ENCODE results near the gene THOC7.
A peak's percentile ranks its signal among the peaks of the same experiment; 100 is the strongest.

THOC7 gene

DNA sequence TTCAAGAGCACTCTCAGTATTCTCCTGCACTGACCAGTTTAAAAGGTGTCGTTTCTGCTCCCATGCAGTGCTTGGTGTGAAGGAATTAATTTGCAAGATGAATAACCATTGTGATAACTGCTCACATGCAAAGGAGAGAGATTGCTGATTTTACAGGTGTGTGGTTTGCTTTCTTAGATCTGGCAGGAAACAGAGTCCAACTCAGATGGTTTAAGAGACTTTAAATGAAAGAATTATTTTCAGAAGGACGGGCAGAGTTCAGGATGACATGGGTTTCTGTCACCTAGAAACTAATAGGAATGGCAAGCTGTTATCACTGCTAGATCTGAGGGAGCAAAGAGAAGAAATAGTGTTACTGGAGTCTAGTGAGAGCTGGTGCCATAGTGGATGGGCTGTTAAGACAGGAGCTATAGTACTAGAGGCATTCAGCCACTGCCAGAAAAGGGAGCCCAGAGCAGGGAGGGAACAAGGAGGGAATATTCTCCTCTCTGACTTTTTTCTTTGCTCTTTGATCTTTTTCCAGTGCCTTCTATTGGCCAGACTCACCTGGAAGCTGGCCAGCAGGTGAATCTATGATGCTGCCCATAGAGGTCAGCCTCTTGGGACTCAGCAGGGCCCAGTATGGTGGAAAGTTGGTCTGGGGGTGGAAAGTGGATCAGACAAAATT lies 14.9 kb upstream of the THOC7 start:
- no peak for DNase-seq (ENCODE audit: low read depth)

DNA sequence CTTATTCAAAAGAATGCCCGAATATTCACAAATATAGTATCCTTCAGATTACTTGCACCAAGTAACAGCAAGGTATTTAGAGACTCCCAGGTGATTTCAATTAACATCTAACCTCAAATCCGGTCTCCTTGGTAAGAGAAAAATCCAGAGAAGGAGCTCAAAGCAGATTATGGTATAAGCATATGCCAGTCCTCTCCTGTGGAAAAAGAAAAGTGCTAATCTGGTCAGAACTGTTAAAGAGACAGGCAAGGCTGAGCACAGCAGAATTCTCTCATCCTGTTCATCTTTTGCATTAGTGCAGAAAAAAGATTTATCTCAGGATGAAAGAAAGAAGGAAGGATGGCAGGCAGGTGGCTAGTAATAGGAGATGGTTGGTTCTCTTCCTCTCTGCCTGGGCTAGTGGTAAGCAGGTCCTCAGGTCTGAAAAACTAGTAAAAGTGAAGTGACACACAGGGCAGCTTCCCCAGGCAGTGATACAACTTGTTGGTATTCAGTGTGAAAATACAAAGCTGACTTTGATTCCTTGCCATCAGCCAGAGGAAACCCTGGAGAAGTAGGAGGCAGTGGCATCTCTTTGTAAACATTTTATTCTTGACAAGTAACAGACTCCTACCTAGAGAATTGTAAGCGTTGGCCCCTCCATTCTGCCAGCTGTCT lies 14.3 kb upstream of the THOC7 start:
- DNase-seq (ENCODE audit: low read depth): no peak

DNA sequence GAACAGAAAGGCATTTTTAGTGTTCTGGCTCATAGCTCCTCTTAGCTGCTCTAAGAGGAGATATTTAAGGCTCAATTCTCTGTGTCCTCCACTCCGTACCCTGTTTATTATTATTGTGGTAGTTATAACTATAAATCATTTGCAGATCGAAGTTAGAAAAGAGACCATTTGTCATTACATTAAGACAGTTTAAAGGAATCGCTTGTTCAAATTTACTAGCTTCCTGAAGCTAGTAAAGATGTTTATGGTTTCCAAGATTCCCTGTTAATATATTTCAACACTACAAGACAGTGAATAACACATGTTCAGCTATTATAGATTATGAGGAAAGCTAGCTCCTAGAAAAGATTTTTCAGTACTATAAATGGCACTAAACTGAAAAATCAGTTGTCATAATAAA lies 12.7 kb upstream of the THOC7 start:
- no peak for DNase-seq (ENCODE audit: low read depth)

DNA sequence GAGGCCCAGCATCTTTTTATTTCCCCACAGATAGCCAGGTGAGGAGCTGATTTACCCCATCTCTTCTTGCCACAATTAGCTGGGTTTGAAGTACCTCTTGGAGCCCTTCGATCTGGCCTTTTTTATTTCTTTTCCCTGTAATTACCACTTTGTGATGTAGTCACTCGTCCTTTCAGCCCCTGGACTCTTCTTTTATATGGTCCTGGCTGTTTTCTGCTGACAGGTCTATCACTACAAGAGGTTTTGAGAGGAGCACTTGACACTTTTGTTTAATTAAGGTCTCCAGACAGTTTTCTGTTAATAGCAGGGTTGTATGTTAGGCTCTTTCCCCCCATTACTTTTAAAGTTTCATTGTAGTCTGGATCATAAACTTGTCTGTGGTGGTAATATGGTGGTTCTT lies 11.9 kb upstream of the THOC7 start:
- no peak for DNase-seq (ENCODE audit: low read depth)

DNA sequence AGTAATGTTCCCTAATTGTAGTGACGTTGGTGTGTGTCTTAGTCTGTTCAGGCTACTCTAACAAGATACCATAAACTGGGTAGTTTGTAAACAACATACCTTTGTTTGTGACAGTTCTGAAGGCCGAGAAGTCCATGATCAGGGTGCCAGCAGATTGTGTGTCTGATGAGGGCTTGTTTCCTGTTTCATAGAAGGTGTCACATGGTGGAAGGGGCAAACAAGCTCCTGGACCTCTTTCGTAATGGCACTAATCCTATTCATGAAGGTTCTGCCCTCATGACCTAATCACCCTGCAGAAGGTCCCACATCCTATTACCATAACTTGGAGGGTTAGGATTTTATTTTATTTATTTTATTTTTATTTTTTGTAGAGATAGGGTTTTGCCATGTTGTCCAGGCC lies 11.2 kb upstream of the THOC7 start:
- no peak for DNase-seq (ENCODE audit: low read depth)

DNA sequence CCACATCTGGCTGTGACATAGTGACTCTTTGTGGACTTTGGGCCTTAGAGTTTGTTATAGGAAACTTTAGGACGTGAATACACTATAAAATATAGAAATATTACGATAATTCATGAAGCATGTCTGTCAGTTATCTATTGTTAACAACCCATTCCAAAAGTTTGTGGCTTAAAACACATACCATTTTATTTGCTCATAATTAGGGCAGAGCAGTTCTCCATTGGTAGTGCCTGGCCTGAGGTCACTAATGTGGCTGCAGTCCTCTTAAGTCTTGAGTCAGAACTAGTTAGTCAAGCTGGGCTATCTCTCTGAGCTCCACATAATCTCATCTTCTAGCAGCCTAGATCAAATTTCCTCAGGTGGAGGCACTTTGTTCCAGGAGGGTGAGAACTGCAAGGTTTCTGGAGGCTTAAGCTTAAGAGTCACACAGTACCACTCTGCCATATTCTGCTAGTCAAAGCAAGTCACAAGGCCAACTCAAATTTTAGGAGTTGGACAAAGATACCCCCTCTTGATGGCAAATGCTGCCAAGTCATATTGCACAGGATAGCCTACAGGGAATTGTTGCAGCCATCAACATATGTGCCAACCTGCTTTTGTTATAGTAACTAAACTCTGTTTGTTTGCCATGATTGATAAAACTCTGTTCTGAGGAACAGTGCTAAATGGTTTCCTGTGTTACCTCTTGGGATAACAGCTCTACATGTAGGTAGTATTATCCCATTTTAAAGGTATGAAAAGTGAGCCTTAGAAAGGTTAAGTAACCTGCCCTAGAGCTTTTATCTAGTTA lies 8.7 kb upstream of the THOC7 start:
- no peak for DNase-seq (ENCODE audit: low read depth)

DNA sequence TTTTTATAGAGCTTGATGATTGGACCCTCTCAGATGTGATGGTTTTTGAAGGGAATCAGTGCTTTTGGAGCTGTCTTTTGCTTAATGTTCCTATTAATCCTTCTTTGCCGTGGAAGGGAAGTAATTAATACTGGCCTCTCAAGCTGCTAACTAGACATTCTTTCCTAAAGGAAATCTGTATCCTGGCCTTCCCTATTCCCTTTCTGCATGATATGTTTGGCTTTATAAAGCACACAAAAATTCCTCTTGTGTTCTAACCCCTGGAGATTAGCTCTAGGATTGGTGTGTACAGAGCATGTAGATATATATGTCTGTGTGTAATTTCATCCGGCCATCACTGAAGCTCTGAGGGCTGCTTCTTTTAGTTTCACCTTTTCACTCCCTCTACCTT lies 7.0 kb upstream of the THOC7 start:
- DNase-seq (ENCODE audit: low read depth): no peak

DNA sequence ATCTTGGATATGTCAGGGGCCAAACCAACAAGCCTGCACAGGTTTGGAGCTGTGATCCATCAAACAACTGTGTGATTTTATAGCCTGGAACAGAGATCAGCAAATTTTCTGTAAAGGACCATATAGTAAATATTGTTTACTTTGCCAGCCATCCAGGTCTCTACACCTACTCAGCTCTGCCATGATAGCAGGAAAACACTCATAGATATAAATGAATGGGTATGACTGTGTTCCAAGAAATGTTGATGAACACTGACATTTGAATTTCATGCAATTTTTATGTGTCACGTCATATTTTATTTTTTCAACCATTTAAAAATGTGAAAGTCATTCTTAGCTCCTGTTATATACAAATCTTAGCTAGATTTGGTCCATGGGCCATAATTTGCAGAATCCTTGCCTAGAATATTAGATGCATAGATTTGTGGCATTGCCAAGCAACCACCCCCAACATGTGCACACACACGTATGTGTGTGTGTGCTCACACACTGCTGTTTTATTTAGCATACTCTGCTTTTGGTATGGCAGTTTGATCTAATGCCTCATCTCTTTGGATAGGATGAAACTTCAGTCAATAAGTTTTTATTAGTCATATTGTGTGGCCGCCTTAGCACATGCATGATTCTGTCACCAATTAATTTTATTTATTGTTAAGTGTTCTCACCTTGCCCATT lies 6.5 kb upstream of the THOC7 start:
- no peak for DNase-seq (ENCODE audit: low read depth)

DNA sequence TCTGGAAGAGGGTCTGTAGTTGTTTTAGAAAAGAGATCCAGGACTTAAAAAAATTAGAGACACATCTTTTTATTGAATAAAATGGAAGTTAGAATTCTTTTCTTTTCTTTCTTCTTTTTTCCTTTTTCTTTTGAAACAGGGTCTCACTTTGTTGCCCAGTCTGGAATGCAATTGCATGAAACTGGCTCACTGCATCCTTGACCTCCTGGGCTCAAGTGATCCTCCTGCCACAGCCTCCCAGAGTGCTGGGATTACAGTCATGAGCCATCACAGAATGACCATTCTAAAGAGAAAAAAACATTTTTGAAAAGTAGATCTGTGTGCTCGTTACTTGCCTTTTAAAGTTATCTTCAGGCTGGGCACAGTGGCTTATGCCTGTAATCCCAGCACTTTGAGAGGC lies 3.6 kb upstream of the THOC7 start:
- DNase-seq (ENCODE audit: low read depth): no peak

DNA sequence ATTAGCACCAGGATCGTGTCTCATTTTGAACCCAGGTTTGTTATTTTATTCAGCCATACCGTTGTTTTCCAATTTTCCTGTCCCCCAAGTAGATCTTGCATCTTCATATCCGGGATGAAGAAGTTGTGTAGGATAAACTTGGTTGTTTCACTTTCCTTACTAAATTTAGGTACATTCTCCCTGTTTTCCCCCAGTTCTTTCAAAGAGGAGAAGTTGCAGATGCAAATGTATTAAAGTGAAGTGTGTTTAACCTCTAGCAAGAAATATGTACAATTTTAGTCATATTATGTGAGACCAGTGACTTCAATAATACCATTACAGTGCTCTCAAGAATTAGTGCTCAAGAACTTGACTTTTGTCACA lies 1.3 kb upstream of the THOC7 start:
- no peak for DNase-seq (ENCODE audit: low read depth)

DNA sequence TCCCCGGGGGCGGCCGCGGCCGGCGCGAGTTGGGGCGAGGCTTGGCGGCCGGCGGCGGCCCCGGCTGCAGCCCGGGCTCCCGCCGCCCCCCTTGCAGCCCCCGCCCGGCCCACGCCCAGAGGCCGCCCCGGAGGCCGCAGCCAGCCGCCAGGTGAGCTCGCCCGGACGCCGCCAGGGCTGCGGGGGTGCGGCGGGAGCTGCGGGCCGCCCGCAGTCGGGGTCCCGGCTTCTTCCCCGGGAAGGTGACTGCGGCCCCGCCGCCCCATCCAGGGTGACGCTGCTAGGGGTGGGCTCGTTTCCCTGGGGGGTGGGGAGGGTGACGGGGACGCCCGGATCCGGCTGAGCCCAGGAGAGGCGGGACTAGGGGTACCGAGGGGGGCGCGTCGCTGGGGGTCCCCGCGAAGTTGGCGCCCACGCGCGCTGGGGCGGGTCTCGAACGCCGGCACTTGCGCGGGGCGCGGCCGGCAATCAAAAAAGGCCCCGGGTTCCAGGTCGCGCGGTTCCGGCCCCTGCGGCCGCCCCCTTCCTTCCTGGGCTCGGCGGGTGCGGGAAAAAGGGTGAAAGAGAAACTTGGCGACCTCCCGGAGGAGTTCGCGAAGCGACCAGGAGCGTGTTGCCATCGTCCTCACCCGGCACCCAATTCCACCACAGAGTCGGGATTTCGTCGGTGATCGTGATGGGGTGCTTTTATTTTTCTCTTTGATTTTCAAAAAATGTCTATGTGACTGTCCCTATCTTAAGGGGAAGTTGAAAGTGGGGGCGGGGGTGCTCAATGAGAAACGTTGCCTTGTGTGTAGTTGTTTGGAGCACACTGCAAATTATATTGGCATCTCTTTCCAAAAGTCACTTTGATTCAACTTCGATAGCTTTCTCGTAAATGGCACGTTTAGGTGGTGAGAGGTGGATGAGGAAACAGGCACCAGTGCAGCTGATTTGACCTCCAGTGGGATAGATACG lies 681 bp upstream of the THOC7 start:
- DNase-seq (ENCODE audit: low read depth): peak; percentile 43

DNA sequence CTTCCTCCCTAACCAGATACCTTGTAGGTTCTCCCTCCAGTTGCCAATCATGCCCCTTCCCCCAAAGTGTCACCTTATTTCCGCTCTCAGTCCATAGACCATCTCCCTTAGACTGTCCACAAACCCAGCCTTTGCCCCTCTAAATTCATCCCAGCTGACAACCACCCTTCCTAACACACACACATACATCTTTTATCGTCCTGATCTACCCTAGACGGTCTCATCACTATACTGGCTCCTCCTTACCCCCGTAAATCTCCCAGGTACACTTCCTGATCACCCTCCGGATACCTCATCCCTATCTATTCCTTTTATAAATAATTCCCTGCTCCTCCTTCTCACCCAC lies 828 bp downstream of the THOC7 start:
- no peak for DNase-seq (ENCODE audit: low read depth)

DNA sequence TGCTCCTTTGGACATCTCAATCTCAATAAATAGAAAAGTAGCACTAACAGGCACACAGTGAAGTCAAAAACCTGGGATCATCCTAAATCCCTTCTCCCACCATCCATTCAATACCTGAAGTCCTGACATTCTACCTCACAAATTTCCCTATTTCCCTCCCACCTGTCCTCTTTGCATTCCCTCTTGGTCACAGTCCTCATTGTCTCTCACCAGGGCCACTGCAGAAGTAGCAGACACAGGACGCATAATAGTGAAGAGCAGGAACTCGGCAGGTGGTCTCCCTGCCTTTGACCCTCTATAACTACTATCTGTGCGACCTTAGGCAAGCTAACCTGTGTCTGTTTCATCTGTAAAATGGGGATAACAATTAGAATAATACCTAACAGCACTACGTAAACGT lies 2.3 kb downstream of the THOC7 start:
- DNase-seq (ENCODE audit: low read depth): no peak

DNA sequence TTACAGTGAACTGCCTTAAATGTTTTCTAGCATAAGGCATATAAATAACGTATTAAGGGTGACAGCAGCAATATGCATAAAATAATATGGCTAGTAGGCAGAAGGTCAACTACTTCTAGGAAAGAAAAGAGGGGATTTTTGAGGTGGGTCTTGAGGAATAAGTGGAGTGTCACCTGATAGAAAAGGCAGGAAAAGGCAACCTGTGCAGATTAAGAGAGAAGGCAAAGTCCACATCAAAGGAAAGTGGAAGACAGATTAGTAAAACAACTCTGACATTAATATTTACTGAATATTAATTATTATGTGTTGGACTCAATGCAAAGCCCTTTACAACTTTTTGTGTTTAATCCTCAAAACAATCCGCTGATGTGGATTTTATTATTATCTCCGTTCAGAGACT lies 2.8 kb downstream of the THOC7 start:
- no peak for DNase-seq (ENCODE audit: low read depth)

DNA sequence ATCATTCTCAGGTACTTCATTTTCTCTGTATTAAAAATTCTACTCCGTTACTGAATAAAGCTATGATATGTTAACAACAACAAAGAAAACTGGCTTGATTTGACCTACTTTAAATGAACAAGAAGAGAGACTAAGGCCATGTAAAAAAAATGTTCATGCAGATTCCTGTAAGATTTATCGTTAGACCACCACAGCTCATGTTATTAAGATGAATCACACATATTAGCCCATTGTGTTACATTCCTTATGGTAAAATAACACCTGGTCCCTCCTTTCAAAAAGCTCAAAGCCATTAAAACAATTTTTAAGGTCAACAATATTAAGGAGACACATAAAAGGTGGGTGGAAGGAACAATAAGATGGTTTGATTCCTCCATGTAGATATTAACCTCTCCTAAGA lies 6.3 kb downstream of the THOC7 start:
- DNase-seq (ENCODE audit: low read depth): no peak

DNA sequence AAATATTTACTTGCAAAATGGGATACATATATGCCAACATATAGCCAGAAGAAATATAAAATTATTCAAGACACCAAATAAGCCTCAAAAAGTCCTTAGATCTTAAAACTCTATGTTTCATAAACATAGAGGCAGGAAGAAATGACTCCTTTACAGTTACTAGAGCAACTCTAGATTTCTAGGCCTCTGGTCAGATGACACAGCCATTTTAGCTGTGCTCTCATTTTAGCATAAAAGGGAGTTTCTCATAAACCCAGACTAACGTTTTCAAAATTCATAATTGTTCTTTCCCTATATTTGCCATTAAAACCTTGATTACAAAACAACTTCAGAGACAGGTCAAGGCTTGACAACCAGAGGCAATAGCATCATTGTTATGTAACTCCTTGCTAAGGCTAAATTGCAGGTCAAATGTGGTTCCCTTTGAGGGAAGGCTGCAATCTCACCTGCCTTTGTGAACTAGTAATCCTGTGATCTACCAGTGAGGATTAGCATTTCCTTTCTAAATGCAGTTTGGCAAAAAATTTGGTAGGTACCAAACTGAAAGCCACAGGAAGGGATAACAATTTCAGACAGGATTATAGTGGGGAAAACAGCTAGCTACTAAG lies 8.2 kb downstream of the THOC7 start:
- no peak for DNase-seq (ENCODE audit: low read depth)

DNA sequence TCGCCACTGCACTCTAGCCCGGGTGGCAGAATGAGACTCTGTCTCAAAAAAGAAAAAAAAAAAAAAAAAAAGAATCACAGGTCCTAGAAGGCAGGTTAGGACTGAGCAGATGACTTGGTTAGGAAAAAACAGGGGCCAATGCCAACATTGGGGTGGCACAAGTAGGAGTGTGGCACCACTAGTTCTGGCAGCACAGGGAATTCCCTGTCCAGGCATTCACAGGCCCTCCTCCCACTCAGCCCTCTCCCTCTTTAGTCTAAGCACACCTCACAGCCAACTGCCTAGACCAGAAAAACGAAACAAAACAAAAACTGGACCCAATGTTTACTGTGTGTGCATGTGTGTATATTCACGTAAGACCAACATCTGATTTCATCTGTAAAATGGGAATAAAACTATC lies 10.5 kb downstream of the THOC7 start:
- DNase-seq (ENCODE audit: low read depth): no peak

DNA sequence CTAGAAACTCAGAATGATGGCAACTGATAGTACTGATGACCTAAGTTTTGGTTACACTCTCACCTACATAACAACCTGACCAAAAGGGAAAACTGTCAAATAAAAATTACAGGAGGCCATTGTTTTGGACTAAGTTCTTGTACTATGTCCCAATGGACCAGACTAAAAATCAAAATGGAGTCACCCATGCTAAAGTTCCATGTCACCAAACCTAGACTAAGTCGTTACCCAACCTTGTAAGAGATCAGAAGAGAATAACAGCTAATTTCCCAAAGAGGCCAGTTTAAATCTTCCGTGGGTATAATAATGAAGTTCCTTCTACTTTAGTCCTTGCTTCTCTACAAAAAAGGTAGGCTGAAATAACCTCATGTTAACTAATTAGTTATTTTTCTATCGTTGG lies 12.3 kb downstream of the THOC7 start:
- DNase-seq (ENCODE audit: low read depth): no peak

DNA sequence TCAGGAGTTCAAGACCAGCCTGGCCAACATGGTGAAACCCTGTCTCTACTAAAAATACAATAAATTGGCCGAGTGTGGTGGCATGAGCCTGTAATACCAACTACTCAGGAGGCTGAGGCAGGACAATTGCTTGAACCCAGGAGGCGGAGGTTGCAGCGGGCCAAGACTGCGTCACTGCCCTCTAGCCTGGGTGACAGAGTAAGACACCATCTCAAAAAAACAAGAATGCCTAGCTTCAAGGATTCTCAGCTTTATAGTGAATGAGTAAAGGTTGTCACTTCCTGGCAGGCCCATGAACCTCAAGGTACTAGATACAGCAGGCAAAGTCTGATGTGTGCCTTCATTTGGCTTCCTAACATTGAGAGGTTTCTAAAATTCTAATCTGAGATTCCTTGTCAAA lies 14.4 kb downstream of the THOC7 start:
- no peak for DNase-seq (ENCODE audit: low read depth)

DNA sequence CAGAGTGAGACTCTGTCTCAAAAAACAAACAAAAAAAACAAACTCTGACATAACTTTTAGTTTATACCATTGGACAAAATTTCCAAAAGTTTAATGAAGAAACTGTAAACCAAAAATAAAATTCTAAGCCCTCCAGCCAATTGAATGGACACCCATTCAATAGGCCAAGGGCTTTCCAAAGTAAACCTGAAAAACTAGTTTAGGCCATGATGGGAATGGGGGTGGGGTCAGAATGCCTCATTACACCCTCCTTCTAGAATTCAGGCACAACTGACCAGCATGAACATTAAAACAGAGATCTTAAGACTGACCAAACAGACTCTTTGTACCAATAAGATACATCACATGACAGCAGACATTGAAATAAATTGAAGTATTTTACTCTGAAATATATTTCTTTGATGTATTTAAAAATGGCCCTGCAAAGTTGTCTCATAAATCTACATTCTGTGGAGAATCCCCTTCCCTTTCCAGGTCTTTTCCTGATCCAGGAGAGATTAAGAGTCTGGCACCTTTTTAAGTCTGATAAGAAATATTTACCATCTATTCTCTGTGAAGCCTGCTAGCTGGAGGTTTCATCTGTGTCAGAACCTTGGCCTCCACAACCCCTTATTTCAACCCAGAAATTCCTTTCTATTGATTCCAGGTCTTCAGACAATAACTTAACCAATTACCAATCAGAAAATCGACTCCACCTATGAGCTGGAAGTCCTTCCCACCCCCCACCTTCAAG lies 15.7 kb downstream of the THOC7 start:
- no peak for DNase-seq (ENCODE audit: low read depth)

DNA sequence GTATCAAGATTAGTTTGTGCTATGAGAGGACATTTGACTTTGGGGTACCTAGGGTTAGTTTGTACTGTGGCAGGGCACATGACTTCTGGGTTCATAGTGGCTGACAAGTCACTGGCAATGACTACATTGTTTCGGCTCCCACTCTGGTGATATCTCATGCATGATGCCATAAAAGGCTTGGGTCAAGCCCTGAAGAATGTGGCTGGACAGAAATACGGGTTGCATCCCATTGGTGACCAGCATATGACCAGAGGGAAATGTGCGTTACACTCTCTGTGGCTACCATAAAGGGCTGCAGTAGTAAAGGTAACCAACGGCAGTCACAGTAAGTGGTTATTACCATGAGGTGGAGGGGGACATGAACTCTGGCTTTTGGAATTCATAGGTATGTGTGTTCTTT lies 18.4 kb downstream of the THOC7 start:
- no peak for DNase-seq (ENCODE audit: low read depth)

Measured in activated T-cell treated with anti-CD3 and anti-CD28 coated beads for 48 hours (primary cell).